Measurements from ENCODE around the gene MEIS1.

Gene MEIS1

DNA sequence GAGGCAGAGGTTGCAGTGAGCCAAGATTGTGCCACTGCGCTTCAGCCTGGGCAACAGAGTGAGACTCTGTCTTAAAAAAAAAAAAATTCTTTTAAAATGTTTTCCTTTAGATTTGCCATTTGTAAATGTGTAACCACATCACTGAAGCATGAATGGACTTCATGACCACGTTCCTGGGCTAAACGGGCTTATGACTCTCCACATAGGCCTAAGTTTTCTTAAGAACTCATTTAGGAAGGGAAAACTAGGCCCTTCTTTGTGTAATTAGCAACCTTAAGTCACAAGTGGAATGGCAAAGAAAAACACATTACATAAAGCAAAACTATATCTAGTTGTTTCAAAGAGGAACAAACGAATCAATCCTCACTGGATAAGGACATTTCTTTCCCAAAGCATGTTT is 99.5 kb downstream of the MEIS1 start:
- DNase-seq (ENCODE audit: low read depth in 2 of 2), result no peak

DNA sequence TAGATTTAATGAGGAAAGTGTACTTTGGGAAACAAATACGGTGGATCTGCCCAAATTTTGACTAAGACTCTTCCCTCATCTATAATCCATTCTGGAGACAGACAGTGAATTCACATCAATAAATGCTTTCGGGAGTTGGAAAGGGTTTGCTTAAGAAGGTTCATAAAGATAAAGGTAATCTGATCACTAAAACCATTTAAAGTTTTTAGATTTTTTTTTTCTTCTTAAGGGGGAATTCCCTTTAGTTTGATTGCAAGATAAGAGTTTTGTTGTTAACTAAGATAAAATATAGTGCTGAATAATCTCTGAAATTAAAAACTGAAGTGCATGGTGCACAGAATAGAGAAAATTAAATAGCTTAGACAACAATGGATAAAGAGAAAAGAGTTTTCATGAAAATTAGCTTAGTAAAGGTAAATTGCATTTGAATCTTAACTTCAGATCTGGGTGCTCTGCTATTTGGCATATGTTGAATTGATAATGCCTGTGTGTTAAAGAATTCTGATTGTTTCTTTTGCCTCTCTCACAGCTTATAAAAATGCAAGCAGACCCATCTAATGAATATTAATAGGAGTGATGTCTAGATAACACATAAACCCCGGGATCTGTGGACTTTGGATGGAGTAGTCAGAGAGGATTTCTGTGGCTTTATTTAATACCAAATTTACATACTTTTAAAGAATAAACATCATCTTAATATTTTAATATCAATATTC is 100.8 kb downstream of the MEIS1 start:
- DNase-seq (ENCODE audit: low read depth in 2 of 2), result no peak

DNA sequence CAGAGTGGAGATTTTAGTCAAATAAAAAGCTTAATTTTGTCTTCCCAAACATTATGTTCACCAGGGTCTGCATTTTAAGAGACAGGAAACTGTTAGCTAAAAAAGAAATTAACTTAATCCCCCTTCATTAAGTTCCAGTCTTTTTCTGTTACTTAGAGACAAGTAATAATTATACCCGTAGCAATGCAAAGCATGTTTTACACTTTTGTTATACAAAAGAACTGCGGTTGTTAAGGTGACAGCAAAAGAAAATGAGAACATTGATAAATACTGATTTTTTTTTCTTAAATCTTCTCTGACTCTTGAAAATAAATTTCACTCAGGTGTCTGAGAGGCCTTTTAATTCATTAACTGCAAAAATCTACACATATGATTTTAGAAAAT is 101.4 kb downstream of the MEIS1 start:
- DNase-seq (ENCODE audit: low read depth in 2 of 2), result no peak

DNA sequence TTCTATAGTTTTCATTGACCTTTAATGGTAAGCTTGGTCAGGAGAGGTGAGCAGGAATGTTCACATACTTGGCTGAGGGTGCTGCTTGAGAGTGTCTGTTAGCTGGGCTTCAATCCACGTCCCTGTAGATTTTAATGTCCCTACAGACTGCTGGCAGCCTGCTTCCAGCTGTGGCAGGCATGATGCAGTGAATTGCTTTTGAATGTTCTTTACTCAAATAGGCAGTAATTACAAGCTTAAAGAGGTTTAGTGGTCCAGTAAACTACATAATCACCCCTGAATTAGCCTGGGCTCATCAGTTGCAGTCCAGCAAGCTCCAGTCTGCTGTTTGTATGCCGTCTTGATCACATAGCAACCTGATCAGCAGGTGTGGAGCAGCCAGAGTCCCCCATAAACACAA is 102.1 kb downstream of the MEIS1 start:
- DNase-seq (ENCODE audit: low read depth in 2 of 2), result no peak

DNA sequence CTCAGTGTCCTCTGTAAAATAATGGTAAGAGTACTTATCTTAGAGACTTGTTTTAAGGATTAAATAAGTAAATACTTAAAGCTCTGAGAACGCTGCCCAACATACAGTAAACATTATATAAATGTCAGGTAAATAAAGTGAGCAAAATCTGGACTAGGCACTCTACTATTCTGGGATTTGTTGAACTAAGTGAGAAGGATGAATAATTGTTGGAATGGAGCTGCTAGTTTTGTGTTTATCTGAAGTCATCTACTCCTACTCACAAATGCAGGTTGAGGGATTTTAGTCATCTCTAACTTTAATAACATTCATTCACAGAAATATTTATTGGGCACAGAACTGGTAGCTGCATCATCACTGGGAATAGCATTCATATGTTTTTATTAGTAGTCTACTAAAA is 103.4 kb downstream of the MEIS1 start:
- DNase-seq (ENCODE audit: low read depth in 2 of 2), result no peak

DNA sequence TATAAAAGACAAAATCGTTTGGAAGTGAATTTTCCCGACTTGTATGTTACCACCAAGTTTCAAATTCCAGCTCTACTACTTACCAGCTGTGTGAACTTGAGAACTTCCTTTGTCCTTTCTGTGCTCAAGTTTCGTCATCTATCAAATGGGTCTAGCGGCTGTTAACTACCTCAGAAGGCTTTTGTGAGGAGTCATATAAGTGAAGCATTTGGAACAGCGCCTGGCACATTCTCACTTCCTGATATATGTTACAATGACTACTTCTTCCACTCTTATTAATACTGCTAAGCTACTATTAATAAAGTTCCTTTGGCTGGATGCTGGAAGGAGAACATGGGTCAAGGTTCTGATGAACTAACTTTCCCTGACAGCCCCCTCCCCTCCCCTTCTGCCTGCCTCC is 104.5 kb downstream of the MEIS1 start:
- DNase-seq (ENCODE audit: low read depth in 2 of 2), result peak; percentile 39 to 50

DNA sequence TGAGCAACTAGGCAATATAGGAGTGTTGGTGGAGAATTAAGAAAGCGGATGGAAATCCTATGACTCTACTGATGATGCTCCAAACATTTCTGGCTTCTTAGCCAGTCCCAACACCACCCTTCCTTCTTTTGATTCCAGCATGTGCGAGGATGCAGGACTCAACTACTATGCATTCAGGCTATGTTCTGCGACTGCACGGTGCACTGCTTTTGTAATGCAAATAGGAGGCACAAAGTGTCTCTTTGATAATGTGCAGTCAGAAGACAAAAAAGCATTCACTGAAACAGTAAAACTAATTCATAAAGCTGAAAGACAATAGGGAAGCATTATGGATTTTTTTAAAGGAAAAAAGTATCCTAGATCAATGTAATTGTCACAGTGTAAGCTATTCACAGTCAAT is 106.7 kb downstream of the MEIS1 start:
- DNase-seq (ENCODE audit: low read depth in 2 of 2), result no peak

DNA sequence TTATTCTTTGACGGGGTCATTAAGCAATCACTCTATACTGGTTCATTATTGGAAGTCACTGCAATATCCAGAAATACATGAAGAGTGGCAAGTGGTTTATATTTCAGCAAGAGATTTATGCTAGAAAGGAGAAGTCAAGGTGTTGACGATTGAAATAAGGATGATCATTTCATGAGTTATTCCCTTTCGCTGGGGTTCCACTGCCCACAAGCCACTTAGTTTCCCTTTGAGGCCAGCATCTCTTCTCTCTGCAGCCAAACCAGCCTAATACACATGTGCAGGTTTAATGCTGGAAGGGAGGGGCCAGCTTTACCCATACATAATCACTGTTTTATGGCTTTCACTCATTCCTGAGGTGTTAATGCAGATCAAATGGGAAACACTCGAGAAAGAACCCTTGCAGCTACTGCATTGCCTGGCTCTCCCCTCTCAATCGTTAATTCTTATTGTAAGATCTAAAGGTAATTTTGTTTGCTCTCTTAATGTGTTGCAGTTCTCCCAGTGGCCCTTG is 108.4 kb downstream of the MEIS1 start:
- DNase-seq (ENCODE audit: low read depth in 2 of 2), result no peak

DNA sequence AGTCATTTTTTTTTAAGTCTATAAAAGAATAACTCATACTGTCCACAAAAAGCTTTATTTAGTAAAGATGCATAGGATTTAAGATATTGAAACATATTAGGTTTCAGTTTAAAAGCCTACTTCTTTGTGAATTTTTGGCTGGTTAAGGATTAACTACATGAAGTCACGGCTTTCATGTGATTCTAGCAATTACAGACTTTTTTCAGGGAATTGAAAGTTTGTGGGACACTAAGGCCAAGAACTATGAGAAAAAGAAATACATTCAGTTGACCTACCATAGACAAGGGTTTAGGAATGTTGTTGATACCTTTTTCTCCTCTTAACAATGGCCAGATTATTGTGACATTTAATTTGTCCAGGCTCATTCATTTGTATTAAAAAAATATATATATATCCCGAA is 109.3 kb downstream of the MEIS1 start:
- DNase-seq (ENCODE audit: low read depth in 2 of 2), result no peak

DNA sequence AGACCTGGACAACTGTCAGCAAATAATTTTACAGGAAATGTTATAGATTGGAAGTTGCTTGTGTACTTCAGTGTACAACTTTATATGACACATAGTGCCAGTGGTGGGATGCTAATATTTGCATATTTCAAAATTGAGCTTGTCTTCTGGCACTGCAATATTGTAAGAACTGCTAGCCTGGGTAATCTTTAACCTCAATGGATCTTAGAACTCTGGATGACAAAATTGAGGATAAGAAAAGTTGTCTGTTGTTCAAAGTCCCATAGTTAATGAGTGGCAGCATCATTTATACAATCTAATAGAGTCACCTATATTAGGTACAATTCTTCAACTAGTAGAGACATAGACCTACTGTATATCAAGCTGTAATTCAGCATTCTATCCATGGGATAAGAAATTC is 110.3 kb downstream of the MEIS1 start:
- DNase-seq (ENCODE audit: low read depth in 2 of 2), result no peak

DNA sequence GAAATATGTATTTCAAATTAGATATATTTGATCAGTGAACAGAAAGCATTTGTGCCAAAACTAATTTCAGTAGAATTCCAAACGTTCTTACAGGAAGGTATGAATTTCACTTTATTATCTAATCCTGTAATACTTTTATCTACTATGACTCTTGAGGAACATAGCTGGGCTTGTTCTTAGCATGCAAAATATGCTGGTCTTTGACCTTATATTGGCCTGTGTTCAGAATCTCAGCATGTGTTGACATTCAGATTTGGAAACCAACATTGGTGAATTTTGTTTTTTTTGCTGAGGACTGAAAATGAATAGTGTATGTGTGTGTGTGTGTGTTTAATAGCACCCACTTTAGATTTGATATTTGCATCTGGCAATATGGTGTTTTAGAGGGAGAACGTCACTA is 112.2 kb downstream of the MEIS1 start:
- no peak for DNase-seq (ENCODE audit: low read depth in 2 of 2)

DNA sequence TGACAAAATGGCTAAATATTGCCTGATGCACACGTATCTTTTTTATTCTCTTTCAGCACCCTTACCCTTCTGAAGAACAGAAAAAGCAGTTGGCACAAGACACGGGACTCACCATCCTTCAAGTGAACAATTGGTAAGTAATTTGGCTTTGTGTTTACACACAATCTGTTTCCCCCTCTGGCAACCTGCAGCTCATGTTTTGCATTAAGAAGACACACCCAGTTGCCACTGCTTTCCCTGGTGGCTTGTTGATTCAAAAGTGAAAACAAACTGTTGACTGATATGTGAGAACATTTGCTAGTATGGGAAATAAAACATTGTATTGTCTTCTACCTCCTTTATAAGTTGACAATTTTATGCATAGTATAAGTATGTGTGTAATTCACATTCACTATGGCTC is 113.0 kb downstream of the MEIS1 start:
- no peak for DNase-seq (ENCODE audit: low read depth in 2 of 2)

DNA sequence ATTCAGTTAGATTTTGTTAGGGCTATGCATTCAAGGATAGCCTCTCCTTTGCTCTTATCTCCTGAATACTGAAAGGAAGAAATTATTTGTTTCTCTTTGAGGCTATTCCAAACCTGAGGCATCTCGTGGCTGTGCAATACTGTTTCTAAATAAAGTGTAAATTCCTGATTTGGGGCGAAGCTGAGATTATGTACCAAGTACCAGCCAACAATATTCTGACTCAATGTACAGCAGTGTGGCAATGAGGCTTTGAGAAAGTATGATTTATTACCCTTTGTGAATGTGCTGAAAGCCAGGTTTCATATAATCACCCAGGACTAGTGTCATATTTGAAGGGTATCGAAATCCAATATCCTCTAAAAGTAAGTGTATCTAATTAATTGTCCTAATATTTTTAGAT is 113.5 kb downstream of the MEIS1 start:
- no peak for DNase-seq (ENCODE audit: low read depth in 2 of 2)

DNA sequence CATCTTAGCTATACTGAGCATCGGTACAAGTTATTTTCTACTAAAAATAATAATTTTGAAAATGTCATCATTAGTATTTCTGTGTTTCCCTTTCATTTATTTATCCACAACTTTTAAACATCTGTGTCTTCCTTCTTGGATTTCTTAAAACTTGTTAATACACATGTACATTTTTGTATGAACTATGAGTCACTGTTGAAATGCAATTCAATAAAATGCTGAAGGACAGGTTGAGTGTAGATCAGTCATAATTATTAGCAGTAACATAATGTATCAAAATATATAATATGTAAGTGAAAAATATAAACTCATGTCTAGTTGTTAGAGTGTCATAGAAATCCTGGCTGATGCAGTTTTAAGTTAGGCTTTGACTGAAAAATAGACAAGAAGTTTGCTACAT is 115.9 kb downstream of the MEIS1 start:
- DNase-seq (ENCODE audit: low read depth in 2 of 2), result no peak

DNA sequence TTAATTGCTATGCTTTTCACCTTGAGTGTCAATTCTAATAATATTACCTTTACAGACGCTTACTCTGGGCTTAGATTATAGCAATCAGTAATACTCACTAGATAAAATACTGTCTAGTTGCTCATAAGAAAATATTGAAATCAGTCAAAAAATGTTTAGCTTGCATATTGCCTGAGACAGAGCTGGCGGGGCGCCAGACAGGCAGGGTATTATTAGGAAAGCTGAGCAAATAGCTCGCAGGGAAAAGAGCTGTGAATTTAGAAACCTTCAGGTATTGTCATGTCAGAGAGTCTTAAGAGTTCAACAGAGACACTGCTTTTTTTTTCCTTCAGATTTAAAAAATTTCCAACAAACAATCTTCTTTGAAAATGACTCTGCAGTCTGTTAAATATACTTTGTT is 118.4 kb downstream of the MEIS1 start:
- DNase-seq (ENCODE audit: low read depth in 2 of 2), result no peak

DNA sequence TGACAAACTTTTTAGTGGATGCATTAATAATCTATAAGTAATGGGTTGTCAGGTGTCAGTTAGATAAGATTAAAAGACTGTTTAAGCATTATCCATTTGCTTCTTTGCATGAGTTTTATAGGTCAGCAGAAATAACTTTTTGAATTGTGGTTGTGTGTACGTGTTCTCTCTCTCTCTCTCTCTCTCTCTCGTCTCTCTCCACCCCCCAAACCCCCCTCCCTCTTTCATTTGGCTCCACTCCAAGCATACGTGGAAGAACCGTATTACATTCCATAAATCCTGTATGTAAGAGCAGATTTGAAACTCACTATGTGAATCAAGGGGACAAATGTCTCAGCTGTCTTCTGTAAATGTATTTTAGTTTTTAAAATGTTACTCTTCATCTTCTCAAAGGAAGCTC is 120.2 kb downstream of the MEIS1 start:
- peak in 1 of 2 experiments; percentile 44 for DNase-seq (ENCODE audit: low read depth in 2 of 2)

DNA sequence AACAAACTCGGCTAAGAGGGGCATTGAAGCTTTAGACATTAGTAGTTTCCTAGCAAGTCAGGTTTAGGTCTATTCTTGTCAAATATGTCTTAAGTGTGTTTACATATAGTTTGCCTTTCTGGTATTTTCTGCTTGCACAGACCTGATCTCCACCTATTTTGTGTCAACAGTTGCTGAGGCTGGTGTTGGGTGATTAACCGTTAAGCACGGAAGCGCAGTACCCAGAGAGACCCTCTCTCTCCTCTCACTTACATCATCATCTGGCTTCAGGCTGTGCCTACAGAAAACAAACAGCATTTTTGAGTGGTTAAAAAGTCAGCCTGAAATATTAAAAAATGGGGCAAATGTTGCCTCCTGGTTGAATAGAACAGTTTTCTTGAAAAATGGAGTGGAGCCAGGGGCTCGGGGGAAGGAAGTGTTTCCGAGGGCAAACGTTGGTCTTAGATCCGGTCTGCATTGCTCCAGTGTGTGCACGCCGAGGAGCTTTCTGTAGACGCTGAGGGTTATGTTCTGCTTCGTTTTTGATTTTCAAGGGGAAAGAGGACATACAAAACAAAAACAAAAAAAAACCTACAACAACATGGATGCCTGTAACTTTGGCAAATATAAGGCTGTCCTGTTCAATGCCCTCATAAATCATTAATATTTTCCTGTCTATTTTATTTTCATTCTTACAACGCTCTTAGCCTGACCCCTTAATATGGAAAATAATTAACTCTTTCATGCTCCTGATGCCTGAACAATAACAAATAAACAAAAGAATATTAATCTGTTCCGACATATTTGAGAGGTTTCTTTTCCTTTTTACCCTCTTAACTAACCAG is 120.8 kb downstream of the MEIS1 start:
- no peak for DNase-seq (ENCODE audit: low read depth in 2 of 2)

DNA sequence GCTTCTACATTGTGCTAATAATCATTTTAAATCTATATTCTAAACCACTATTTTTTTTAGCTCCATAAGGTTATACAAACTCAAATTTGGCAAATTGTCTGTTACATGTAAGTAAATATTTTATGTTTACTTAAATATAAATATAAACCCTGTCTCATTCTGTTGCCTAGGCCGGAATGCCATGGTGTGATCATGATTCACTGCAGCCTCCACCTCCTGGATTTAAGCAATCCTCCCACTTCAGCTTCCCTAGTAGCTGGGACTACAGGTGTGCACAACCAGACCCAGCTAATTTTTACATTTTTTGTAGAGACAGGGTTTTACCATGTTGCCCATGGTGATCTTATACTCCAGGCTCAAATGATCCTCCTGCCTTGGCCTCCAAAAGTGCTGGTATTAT is 124.7 kb downstream of the MEIS1 start:
- DNase-seq (ENCODE audit: low read depth in 2 of 2), result no peak

DNA sequence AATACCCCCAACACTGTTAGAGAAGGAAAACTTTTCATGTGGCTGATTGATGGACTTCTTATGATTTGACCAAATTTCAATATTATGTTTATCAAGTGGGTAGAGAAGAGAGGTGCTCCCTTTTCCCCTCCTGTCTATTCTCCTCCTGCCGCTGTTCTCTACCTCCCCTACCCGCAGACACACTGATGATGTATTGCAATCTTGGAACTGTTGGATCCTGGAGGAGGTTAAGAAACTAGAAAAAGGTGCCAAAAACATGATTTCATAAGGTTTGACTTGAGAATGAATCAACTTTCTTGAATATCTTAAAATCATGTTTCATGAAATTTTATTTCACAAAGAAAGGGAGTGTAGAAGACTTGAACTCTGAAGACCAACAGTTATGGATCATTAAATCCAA is 125.8 kb downstream of the MEIS1 start:
- DNase-seq (ENCODE audit: low read depth in 2 of 2), result no peak

DNA sequence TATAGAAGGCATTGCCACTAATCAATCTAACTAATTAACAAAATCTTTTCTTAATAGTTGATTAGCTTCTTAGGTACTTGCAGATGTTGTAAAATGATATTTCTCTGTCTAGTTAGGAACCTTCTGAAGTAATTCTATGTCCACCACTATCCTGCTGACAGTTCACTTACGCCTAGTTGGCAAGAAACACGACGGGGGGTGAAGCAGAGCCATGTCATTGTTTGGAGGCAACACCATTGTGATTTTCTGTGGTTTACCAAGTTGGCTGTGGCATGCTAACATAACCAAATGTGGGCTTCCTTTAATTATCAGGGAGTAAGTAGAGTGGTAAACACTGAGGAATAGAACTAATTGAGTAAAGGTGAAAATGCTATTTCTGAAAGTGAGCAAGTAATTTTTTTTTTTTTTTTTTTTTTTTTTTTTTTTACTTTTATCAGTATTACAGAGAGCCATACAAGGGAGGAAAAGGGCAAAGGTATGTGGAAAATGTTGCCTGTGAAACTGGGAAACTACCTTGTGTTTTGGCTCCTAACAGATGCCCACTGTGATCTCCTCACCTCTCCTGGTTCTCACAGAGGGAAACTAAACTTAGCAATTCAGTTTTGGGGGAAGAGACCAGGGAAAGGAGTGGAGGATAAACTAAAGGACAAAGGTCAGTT is 126.8 kb downstream of the MEIS1 start:
- DNase-seq (ENCODE audit: low read depth in 2 of 2), result no peak

DNA sequence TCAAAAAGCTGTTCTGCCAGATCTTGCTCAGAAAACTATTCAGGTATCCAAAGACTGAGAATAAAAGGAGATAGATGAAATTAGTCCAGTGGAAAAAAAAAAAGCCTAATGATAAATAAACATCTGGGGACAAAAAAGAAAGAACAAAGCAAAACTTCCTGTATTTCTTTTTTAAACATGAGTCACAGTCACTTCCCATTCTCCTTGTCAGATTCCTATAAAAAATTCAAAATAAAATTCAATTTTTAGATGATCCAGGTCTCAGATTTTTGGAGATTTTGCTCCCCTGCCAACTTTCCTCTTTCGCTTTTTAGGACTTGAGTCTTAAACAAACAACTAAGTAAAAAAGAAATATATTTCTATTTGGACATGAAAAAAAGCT is 127.4 kb downstream of the MEIS1 start:
- DNase-seq (ENCODE audit: low read depth in 2 of 2), result no peak

DNA sequence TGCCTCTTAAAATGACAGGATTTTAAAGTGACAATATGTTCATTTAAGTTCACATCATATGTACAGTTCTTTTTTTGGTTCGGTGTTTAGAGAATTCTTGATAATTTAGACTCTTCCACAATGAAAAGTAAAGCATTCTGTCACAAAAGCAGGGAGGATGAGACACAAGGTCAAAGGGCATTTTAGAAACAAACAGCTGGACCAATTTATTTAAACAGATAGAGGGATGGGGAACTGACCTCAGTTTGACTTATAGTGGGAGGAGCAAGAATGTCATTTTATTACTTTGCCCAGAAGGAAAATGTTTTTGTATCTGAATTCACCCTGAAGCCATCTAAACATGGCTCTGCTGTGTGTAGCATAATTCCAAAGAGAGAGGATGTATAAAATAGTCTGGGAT is 128.5 kb downstream of the MEIS1 start:
- DNase-seq (ENCODE audit: low read depth in 2 of 2), result no peak

DNA sequence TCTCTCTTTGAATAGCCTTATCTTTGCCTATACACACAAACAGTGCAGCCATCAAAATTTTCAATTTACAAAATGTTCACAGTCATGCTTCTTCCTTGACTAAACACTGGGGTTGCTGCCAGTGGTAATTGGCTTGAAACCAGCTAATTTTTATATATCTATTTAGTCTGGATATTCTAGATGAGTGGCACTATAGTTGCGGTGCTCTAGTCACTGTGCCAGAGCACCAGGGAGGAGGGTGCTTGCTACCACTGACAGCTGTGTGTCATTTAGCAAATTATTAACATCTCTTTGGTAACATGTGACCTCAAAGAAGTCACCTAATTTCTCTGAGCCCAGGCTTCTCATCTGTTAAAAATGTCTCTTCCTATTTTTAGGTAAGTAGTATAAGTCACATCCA is 130.4 kb downstream of the MEIS1 start:
- no peak for DNase-seq (ENCODE audit: low read depth in 2 of 2)

All from fibroblast of skin of left biceps (primary cell).